Breast epithelium (tissue), 3 donors: ENCODE data around the gene ARHGAP31.

Experiments used
- CTCF ChIP-seq, 3 donors: fragments of 450-650 bp; IDR thresholded peaks; one replicate each; pipeline ENCODE4 v1.5.1; 2016 to 2017; ENCODE audit warnings: antibody characterized with exemption in 3 of 3, mild to moderate bottlenecking in 3 of 3, moderate library complexity in 3 of 3
- POLR2A ChIP-seq: fragments of 450-650 bp; IDR thresholded peaks from one replicate; pipeline ENCODE4 v1.6.1; 2016; ENCODE audit warnings: antibody characterized with exemption, mild to moderate bottlenecking, moderate library complexity
- POLR2AphosphoS5 ChIP-seq, 3 donors: sonication (generic); formaldehyde crosslinking; IDR thresholded peaks; one replicate each; pipeline ENCODE4 v1.6.1; 2017; ENCODE audit warnings: antibody characterized with exemption in 3 of 3

DNA sequence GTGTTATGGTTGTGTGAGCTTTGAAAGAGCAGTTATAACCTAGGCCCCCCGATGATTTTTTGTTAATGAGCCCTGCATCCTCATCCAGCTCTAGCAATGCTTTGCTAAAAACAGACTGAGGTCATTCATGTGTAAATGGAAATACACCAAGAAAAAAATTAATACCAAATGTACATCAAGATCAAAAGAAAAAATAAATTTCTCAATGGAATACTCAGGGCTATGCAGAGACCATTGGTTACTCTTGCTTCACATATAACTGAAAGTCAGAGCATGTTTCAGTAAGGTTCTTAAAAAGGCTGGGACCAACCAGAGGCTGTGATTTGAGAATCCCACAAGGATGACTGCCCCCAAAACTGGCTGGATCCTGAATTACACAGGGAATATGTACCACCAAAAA is 48.0 kb downstream of the ARHGAP31 start:
- no peak for TF ChIP-seq CTCF (IDR thresholded peaks at IDR 0.05)
- TF ChIP-seq POLR2AphosphoS5 (IDR thresholded peaks at IDR 0.05), result no peak
- no peak for TF ChIP-seq POLR2A
